Natural killer cell (primary cell): ENCODE measurements around the gene STK38. TPM values are rescaled to one million over a fixed set of nuclear protein-coding genes. Genes with fewer than 3 reads are reported as not detected.
"Not testable (repeated sequence)": the region's sequence is repeated elsewhere in the genome, so short reads cannot be mapped to it uniquely, and the experiment has no call there.

Experiments
- ATAC-seq, 3 donors: fragments of 150-1000 bp in 2 of 3; fragments of 200-7000 bp in 1 of 3; cut with Tn5 transposase; 1 replicate in 1 of 3; 2 replicates in 2 of 3; pipeline ENCODE4 v1.10.0; 2021; ENCODE audit warnings: mild to moderate bottlenecking in 2 of 3, moderate library complexity in 2 of 3
- DNase-seq, 2 donors: peaks; one replicate each; pipeline versions ENCODE4 v3.0.0 to v3.0.0-alpha.2; 2013 to 2021; ENCODE audit warnings: mixed read lengths in 1 of 2
- H3K27ac ChIP-seq: one replicate; pipeline ENCODE4 v1.5.1; 2013; ENCODE audit warnings: mild to moderate bottlenecking, low read length
- H3K27me3 ChIP-seq: one replicate; pipeline ENCODE4 v1.6.1; 2013; ENCODE audit warnings: low read length; ENCODE audit not compliant: control insufficient read depth, insufficient read depth
- H3K36me3 ChIP-seq: one replicate; pipeline ENCODE4 v1.6.1; 2013; ENCODE audit warnings: low read length; ENCODE audit not compliant: control insufficient read depth, insufficient read depth
- H3K4me1 ChIP-seq: one replicate; pipeline ENCODE4 v1.6.1; 2013; ENCODE audit warnings: low read length; ENCODE audit not compliant: control insufficient read depth, insufficient read depth
- H3K4me3 ChIP-seq: one replicate; pipeline ENCODE4 v1.5.1; 2013; ENCODE audit warnings: low read length
- H3K9me3 ChIP-seq: one replicate; pipeline ENCODE4 v1.6.1; 2013; ENCODE audit warnings: low read length; ENCODE audit not compliant: control insufficient read depth, insufficient read depth
- H3K27ac Mint-ChIP-seq, 2 donors: one replicate each; pipeline ENCODE4 v1.8.0; 2022; ENCODE audit warnings: mild to moderate bottlenecking in 2 of 2, mixed read lengths in 2 of 2, moderate library complexity in 1 of 2
- H3K27me3 Mint-ChIP-seq, 2 donors: one replicate each; pipeline ENCODE4 v1.8.0; 2022; ENCODE audit warnings: low read depth in 2 of 2, mixed read lengths in 2 of 2
- H3K36me3 Mint-ChIP-seq: one replicate; pipeline ENCODE4 v1.8.0; 2022; ENCODE audit warnings: mixed read lengths
- H3K4me1 Mint-ChIP-seq, 2 donors: one replicate each; pipeline ENCODE4 v1.8.0; 2022; ENCODE audit warnings: mixed read lengths in 2 of 2
- H3K4me3 Mint-ChIP-seq: one replicate; pipeline ENCODE4 v1.8.0; 2022; ENCODE audit warnings: mild to moderate bottlenecking, moderate library complexity, mixed read lengths
- H3K9me3 Mint-ChIP-seq, 2 donors: one replicate each; pipeline ENCODE4 v1.8.0; 2022; ENCODE audit warnings: mixed read lengths in 2 of 2
- CTCF ChIP-seq: fragments of 200-600 bp; IDR thresholded peaks from one replicate; pipeline ENCODE4 v1.8.0; 2022; ENCODE audit warnings: antibody characterized with exemption
- WGBS: methylation state at CpG from one replicate; pipeline ENCODE4 v1.1.7; 2013; ENCODE audit warnings: missing lambda C conversion rate; ENCODE audit not compliant: insufficient coverage; 5-methylcytosine and 5-hydroxymethylcytosine counted together
- intact Hi-C: fragments of 100-400 bp; cut with micrococcal nuclease; formaldehyde crosslinking; loops from one replicate; pipeline ENCODE4 v1.14.2; 2022
- total RNA-seq, 4 donors: library from RNA; stranded (reverse); fragments of 120-200 nt in 1 of 4; gene quantifications; one replicate each; pipeline versions ENCODE4 v1.2.3 to v1.2.4, GENCODE V29; 2013 to 2022

The STK38 gene
- total RNA-seq, 3 donors from 2014 or later (not counting 1 experiment from before 2014, with no cell fraction given): 105 to 157 (median 126) TPM

GRCh38 chr6:36455486-36456027 lies 91.7 kb downstream of the STK38 start:
- H3K4me3 ChIP-seq: no peak overlapping the region
- Mint-ChIP-seq H3K36me3 (no peaks in the 10 kb centered on the region), H3K9me3 (no peaks in the 10 kb centered on the region), H3K27ac (no peak overlapping the region), H3K4me3 (no peak overlapping the region), H3K27me3 (no peaks in the 10 kb centered on the region), H3K4me1 (peaks cover 16 to 17% of the 10 kb centered on the region in 2 donors)
- H3K27me3 ChIP-seq: no peaks in the 10 kb centered on the region
- no peaks in the 10 kb centered on the region for H3K4me1 ChIP-seq
- DNase-seq (no peak), ATAC-seq (no peak)
- no peak for TF ChIP-seq CTCF
- intact Hi-C loops: no loop called here
- H3K36me3 ChIP-seq: peaks cover 12% of the 10 kb centered on the region
- no peaks in the 10 kb centered on the region for H3K9me3 ChIP-seq
- WGBS: 98% methylated on average over 3 of the region's 3 CpGs
- H3K27ac ChIP-seq: no peak overlapping the region

- H3K4me3 Mint-ChIP-seq, ATAC-seq, H3K27me3 ChIP-seq, H3K27me3 Mint-ChIP-seq, H3K9me3 ChIP-seq, H3K27ac ChIP-seq, intact Hi-C loops, H3K4me3 ChIP-seq, H3K36me3 Mint-ChIP-seq, H3K27ac Mint-ChIP-seq, DNase-seq, H3K9me3 Mint-ChIP-seq, H3K4me1 ChIP-seq: not testable (repeated sequence)
- H3K4me1 Mint-ChIP-seq: peaks cover 13 to 18% of the 10 kb centered on the region in 2 donors
- WGBS: 98% methylated on average over 7 of the region's 8 CpGs
- peaks cover 12% of the 10 kb centered on the region for H3K36me3 ChIP-seq
Measured at GRCh38 chr6:36452897-36453296, 94.4 kb downstream of the STK38 start.

GRCh38 chr6:36449173-36449572 lies 98.1 kb downstream of the STK38 start:
- H3K4me1 ChIP-seq, H3K27ac ChIP-seq, ATAC-seq, H3K4me3 Mint-ChIP-seq, H3K4me3 ChIP-seq, H3K9me3 ChIP-seq, H3K36me3 Mint-ChIP-seq, intact Hi-C loops, H3K9me3 Mint-ChIP-seq, H3K27me3 Mint-ChIP-seq, DNase-seq, H3K27me3 ChIP-seq, H3K36me3 ChIP-seq: not testable (repeated sequence)
- Mint-ChIP-seq H3K4me1 (peaks cover 19 to 35% of the 10 kb centered on the region in 2 donors), H3K27ac (peak overlapping the region in 1 of 2 donors; percentile 34)
- WGBS: 98% methylated on average over 10 of the region's 10 CpGs

- Mint-ChIP-seq H3K4me3 (peak overlapping the region; percentile 39), H3K9me3 (no peaks in the 10 kb centered on the region), H3K36me3 (no peaks in the 10 kb centered on the region), H3K4me1 (peaks cover 41 to 55% of the 10 kb centered on the region in 2 donors), H3K27ac (peak overlapping the region; percentile 94 to 95), H3K27me3 (no peaks in the 10 kb centered on the region)
- no peak for TF ChIP-seq CTCF
- ATAC-seq (no peak), DNase-seq (no peak)
- Histone ChIP-seq H3K4me1 (peaks cover 25% of the 10 kb centered on the region), H3K27me3 (no peaks in the 10 kb centered on the region), H3K27ac (no peak overlapping the region), H3K9me3 (no peaks in the 10 kb centered on the region), H3K36me3 (no peaks in the 10 kb centered on the region), H3K4me3 (no peak overlapping the region)
- intact Hi-C loops: no loop called here
Measured at GRCh38 chr6:36445621-36446020, 101.7 kb downstream of the STK38 start.
